NB4 (cell line): Measurements from ENCODE around the gene ADGRB2.

Experiments used
- MAX ChIP-seq: IDR thresholded peaks from 2 replicates; pipeline ENCODE4 v1.6.1; 2011; ENCODE audit warnings: low read depth, low read length
- MYC ChIP-seq: IDR thresholded peaks from 2 replicates; pipeline ENCODE4 v1.6.1; 2011; ENCODE audit warnings: low read depth, low read length
- POLR2A ChIP-seq: IDR thresholded peaks from 2 replicates; pipeline ENCODE4 v1.6.1; 2011; ENCODE audit warnings: mild to moderate bottlenecking; ENCODE audit not compliant: insufficient read length; ENCODE audit errors: extremely low read depth
- TF ChIP-seq, protein P1 (sequence below): IDR thresholded peaks from one replicate; pipeline ENCODE4 v1.5.1; 2012; ENCODE audit warnings: low read depth, low read length

DNA sequence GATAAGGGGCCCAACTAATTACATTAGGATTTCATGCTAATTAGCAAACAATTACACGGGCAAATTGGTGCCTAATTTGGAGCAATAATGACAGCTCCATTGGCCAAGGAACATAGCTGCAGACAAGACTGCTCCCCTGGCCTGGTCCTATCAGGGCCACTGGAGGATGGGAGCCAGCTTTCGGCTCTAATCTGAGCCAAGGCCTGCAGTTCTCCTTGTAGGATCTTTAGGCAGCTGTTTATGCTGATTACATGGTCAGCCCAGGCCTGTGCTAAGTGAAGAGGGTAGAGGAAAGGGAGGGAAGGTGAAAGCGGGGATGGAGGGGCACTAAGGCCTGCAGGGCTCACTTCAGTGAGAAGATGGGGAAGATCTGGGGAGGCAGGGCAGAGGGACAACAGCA is 12.4 kb upstream of the ADGRB2 start:
- no peak for TF ChIP-seq POLR2A
- TF ChIP-seq MAX = no peak
- TF ChIP-seq, protein P1, sequence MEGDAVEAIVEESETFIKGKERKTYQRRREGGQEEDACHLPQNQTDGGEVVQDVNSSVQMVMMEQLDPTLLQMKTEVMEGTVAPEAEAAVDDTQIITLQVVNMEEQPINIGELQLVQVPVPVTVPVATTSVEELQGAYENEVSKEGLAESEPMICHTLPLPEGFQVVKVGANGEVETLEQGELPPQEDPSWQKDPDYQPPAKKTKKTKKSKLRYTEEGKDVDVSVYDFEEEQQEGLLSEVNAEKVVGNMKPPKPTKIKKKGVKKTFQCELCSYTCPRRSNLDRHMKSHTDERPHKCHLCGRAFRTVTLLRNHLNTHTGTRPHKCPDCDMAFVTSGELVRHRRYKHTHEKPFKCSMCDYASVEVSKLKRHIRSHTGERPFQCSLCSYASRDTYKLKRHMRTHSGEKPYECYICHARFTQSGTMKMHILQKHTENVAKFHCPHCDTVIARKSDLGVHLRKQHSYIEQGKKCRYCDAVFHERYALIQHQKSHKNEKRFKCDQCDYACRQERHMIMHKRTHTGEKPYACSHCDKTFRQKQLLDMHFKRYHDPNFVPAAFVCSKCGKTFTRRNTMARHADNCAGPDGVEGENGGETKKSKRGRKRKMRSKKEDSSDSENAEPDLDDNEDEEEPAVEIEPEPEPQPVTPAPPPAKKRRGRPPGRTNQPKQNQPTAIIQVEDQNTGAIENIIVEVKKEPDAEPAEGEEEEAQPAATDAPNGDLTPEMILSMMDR = no peak
- TF ChIP-seq MYC = no peak
